OCI-LY1 (cell line): ENCODE measurements around the gene NUP210.

Experiments used
- H2AFZ ChIP-seq: fragments of 200-600 bp; sonication (generic), shearing (Covaris generic); 2 replicates; pipeline ENCODE4 v1.6.0; 2014; ENCODE audit warnings: antibody characterized with exemption, mild to moderate bottlenecking, low read length
- H3F3A ChIP-seq: fragments of 200-600 bp; sonication (generic), shearing (Covaris generic); 2 replicates; pipeline ENCODE4 v1.6.0; 2014; ENCODE audit warnings: mild to moderate bottlenecking, antibody characterized with exemption, low read length, moderate library complexity; ENCODE audit not compliant: insufficient read depth
- H3K27ac ChIP-seq: fragments of 200-600 bp; sonication (generic); 2 replicates; pipeline ENCODE4 v1.5.1; 2014; ENCODE audit warnings: low read length, mixed run types, mild to moderate bottlenecking, low read depth; ENCODE audit not compliant: poor library complexity, severe bottlenecking
- H3K27me3 ChIP-seq: fragments of 200-600 bp; sonication (generic); 2 replicates; pipeline ENCODE4 v1.6.0; 2014; ENCODE audit warnings: antibody characterized with exemption, mild to moderate bottlenecking, low read length, moderate library complexity; ENCODE audit not compliant: insufficient read depth
- H3K36me3 ChIP-seq: fragments of 200-600 bp; sonication (generic); 2 replicates; pipeline ENCODE4 v1.6.1; 2014; ENCODE audit warnings: mild to moderate bottlenecking, antibody characterized with exemption, low read length, moderate library complexity, mixed read lengths; ENCODE audit not compliant: insufficient read depth
- H3K4me1 ChIP-seq: fragments of 200-600 bp; sonication (generic); 2 replicates; pipeline ENCODE4 v1.5.1; 2014; ENCODE audit warnings: mild to moderate bottlenecking, low read length, moderate library complexity; ENCODE audit not compliant: insufficient read depth, severe bottlenecking
- H3K4me2 ChIP-seq: fragments of 200-600 bp; sonication (generic), shearing (Covaris generic); 2 replicates; pipeline ENCODE4 v1.6.1; 2014; ENCODE audit warnings: low read length
- H3K4me3 ChIP-seq: fragments of 200-600 bp; sonication (generic); 2 replicates; pipeline ENCODE4 v1.5.1; 2014; ENCODE audit warnings: low read length, low read depth, mild to moderate bottlenecking, mixed read lengths; ENCODE audit not compliant: poor library complexity, severe bottlenecking
- H3K79me2 ChIP-seq: fragments of 200-600 bp; shearing (Covaris generic); 2 replicates; pipeline ENCODE4 v1.6.1; 2016; ENCODE audit warnings: mixed run types, low read length, mixed read lengths; ENCODE audit not compliant: insufficient read depth
- H3K9ac ChIP-seq: fragments of 200-600 bp; sonication (generic), shearing (Covaris generic); 2 replicates; pipeline ENCODE4 v1.6.1; 2014; ENCODE audit warnings: mild to moderate bottlenecking, low read length, mixed read lengths
- H3K9me2 ChIP-seq: fragments of 200-600 bp; sonication (generic), shearing (Covaris generic); 2 replicates; pipeline ENCODE4 v1.6.1; 2014; ENCODE audit warnings: low read depth, mild to moderate bottlenecking, low read length, mixed read lengths
- H3K9me3 ChIP-seq: fragments of 200-600 bp; shearing (Covaris generic); 2 replicates; pipeline ENCODE4 v1.6.1; 2014; ENCODE audit warnings: low read length, mixed read lengths
- H4K20me1 ChIP-seq: fragments of 200-600 bp; sonication (generic), shearing (Covaris generic); 2 replicates; pipeline ENCODE4 v1.6.0; 2016; ENCODE audit warnings: mild to moderate bottlenecking, low read length; ENCODE audit not compliant: insufficient read depth
- CTCF ChIP-seq: fragments of 200-600 bp; sonication (generic), shearing (Covaris generic); IDR thresholded peaks from 2 replicates; pipeline ENCODE4 v1.5.1; 2017; ENCODE audit warnings: mild to moderate bottlenecking, antibody characterized with exemption, low read length, moderate library complexity, mixed read lengths
- EZH2 ChIP-seq: fragments of 200-600 bp; sonication (generic), shearing (Covaris generic); IDR thresholded peaks from 2 replicates; pipeline ENCODE4 v1.8.0; 2017; ENCODE audit warnings: borderline replicate concordance, mixed run types, mild to moderate bottlenecking, antibody characterized with exemption, low read length, moderate library complexity, mixed read lengths

NUP210 gene

GRCh38 chr3:13424865-13425617, 4.9 kb upstream of the NUP210 start:
- no peak overlapping the region for H3K4me2 ChIP-seq
- no peak overlapping the region for H2AFZ ChIP-seq
- H3K9me3 ChIP-seq, result no peaks in the 10 kb centered on the region
- H3K9ac ChIP-seq, result no peak overlapping the region
- H3K4me1 ChIP-seq, result peaks cover 31% of the 10 kb centered on the region
- H3K27me3 ChIP-seq, result no peaks in the 10 kb centered on the region
- H3K36me3 ChIP-seq, result no peaks in the 10 kb centered on the region
- H3F3A ChIP-seq, result no peaks in the 10 kb centered on the region
- TF ChIP-seq CTCF (no peak), EZH2 (no peak)
- H3K27ac ChIP-seq, result no peak overlapping the region
- no peaks in the 10 kb centered on the region for H4K20me1 ChIP-seq
- no peaks in the 10 kb centered on the region for H3K9me2 ChIP-seq
- H3K79me2 ChIP-seq, result no peaks in the 10 kb centered on the region
- H3K4me3 ChIP-seq, result no peak overlapping the region

- Histone ChIP-seq H3K9me2 (no peaks in the 10 kb centered on the region), H3K4me1 (peaks cover 31% of the 10 kb centered on the region), H3K27ac (no peak overlapping the region), H3F3A (no peaks in the 10 kb centered on the region), H3K79me2 (peaks cover 4% of the 10 kb centered on the region), H3K4me3 (no peak overlapping the region), H3K36me3 (no peaks in the 10 kb centered on the region), H3K9me3 (no peaks in the 10 kb centered on the region), H3K27me3 (no peaks in the 10 kb centered on the region), H3K4me2 (no peak overlapping the region), H2AFZ (no peak overlapping the region), H3K9ac (no peak overlapping the region), H4K20me1 (no peaks in the 10 kb centered on the region)
- no peak for TF ChIP-seq CTCF
- TF ChIP-seq EZH2, result no peak
Measured at GRCh38 chr3:13424141-13424844, 4.2 kb upstream of the NUP210 start.

- H2AFZ ChIP-seq, result no peak overlapping the region
- H3K9me3 ChIP-seq, result no peaks in the 10 kb centered on the region
- peak overlapping the region; percentile 89 for H3K27ac ChIP-seq
- H3K27me3 ChIP-seq, result no peaks in the 10 kb centered on the region
- H3K36me3 ChIP-seq, result peaks cover 24% of the 10 kb centered on the region
- peaks cover 14% of the 10 kb centered on the region for H3F3A ChIP-seq
- TF ChIP-seq EZH2 (no peak), CTCF (no peak)
- H3K9me2 ChIP-seq, result no peaks in the 10 kb centered on the region
- H3K4me2 ChIP-seq, result peak overlapping the region; percentile 89
- H3K4me1 ChIP-seq, result peaks cover 47% of the 10 kb centered on the region
- H4K20me1 ChIP-seq, result no peaks in the 10 kb centered on the region
- H3K79me2 ChIP-seq, result peaks cover 36% of the 10 kb centered on the region
- H3K9ac ChIP-seq, result peak overlapping the region; percentile 91
- peak overlapping the region; percentile 91 for H3K4me3 ChIP-seq
Measured at GRCh38 chr3:13420831-13421765, 976 bp upstream of the NUP210 start.
